Smooth muscle cell (in vitro differentiated cells): Measurements from ENCODE around the gene GRID1. TPM values are rescaled to one million over a fixed set of nuclear protein-coding genes. Genes with fewer than 3 reads are reported as not detected.

Experiments
- DNase-seq: peaks from one replicate; lab custom pipeline; 2025; ENCODE audit not compliant: unreplicated experiment; lab: John Stamatoyannopoulos, UW
- H2AFZ ChIP-seq: fragments of 200-600 bp; sonication (generic); 2 replicates; pipeline ENCODE4 v1.6.0; 2016; ENCODE audit warnings: antibody characterized with exemption, low read depth, mild to moderate bottlenecking
- H3F3A ChIP-seq: fragments of 200-600 bp; sonication (generic); 2 replicates; pipeline ENCODE4 v1.6.0; 2017; ENCODE audit warnings: antibody characterized with exemption, low read depth
- H3K27ac ChIP-seq: fragments of 200-600 bp; sonication (generic); 2 replicates; pipeline ENCODE4 v1.5.1; 2016; ENCODE audit warnings: low read depth, mild to moderate bottlenecking
- H3K27me3 ChIP-seq: fragments of 200-600 bp; sonication (generic); 2 replicates; pipeline ENCODE4 v1.6.1; 2016; ENCODE audit warnings: low read depth, mild to moderate bottlenecking
- H3K36me3 ChIP-seq: fragments of 200-600 bp; sonication (generic); 2 replicates; pipeline ENCODE4 v1.5.1; 2016; ENCODE audit warnings: low read depth
- H3K4me1 ChIP-seq: fragments of 200-600 bp; sonication (generic); 2 replicates; pipeline ENCODE4 v1.5.1; 2016; ENCODE audit warnings: low read depth
- H3K4me2 ChIP-seq: fragments of 200-600 bp; sonication (generic); 2 replicates; pipeline ENCODE4 v1.6.0; 2016; ENCODE audit warnings: mild to moderate bottlenecking
- H3K4me3 ChIP-seq: fragments of 200-600 bp; sonication (generic); 2 replicates; pipeline ENCODE4 v1.5.1; 2016; ENCODE audit warnings: mild to moderate bottlenecking
- H3K79me2 ChIP-seq: fragments of 200-600 bp; sonication (generic); 2 replicates; pipeline ENCODE4 v1.6.0; 2016; ENCODE audit warnings: low read depth, mild to moderate bottlenecking
- H3K9ac ChIP-seq: fragments of 200-600 bp; sonication (generic); 2 replicates; pipeline ENCODE4 v1.6.0; 2016; ENCODE audit warnings: low read depth
- H3K9me3 ChIP-seq: fragments of 200-600 bp; sonication (generic); replicated peaks from 2 replicates; pipeline ENCODE4 v1.5.1; 2016; ENCODE audit warnings: low read depth
- H4K20me1 ChIP-seq: fragments of 200-600 bp; sonication (generic); 2 replicates; pipeline ENCODE4 v1.6.0; 2016; ENCODE audit warnings: low read depth
- CTCF ChIP-seq: fragments of 200-600 bp; sonication (generic); IDR thresholded peaks from 2 replicates; pipeline ENCODE4 v1.5.1; 2017; ENCODE audit warnings: borderline replicate concordance, mild to moderate bottlenecking, antibody characterized with exemption; ENCODE audit not compliant: insufficient read depth, poor library complexity, severe bottlenecking
- WGBS: methylation state at CpG from one replicate; pipeline ENCODE4 v1.1.7; 2016; ENCODE audit warnings: low lambda C conversion rate; 5-methylcytosine and 5-hydroxymethylcytosine counted together
- polyA plus RNA-seq: library from polyadenylated mRNA; unstranded; fragments of >200 nt; fragmentation: Nextera tagmentation; extraction: Ambion mirVana; gene quantifications from 2 replicates; pipeline ENCODE4 v1.2.1, GENCODE V29; 2016
- total RNA-seq: library from RNA; depleted of rRNA; stranded (reverse); fragments of >200 nt; gene quantifications from 2 replicates; pipeline ENCODE4 v1.2.3, GENCODE V29; 2014

Gene GRID1
- total and polyA plus RNA-seq, 2 experiments from 2014 or later = 4.4 to 7.4 TPM

- Histone ChIP-seq H3K4me3 (no peak overlapping the region), H3F3A (peaks cover 25% of the 10 kb centered on the region), H4K20me1 (no peaks in the 10 kb centered on the region), H3K79me2 (no peaks in the 10 kb centered on the region), H3K36me3 (no peaks in the 10 kb centered on the region), H3K27ac (peak overlapping the region; percentile 94), H3K4me1 (peaks cover 21% of the 10 kb centered on the region), H3K27me3 (no peaks in the 10 kb centered on the region), H3K9me3 (no peaks in the 10 kb centered on the region), H3K4me2 (peak overlapping the region; percentile 64), H3K9ac (peak overlapping the region; percentile 56), H2AFZ (no peak overlapping the region)
- no peak for DNase-seq
- TF ChIP-seq CTCF = no peak
- 15% methylated on average over 2 of the region's 2 CpGs for WGBS
Observed at GRCh38 chr10:85851325-85851724, 515.3 kb downstream of the GRID1 start.

GRCh38 chr10:85850736-85851135 lies 515.9 kb downstream of the GRID1 start:
- Histone ChIP-seq H4K20me1 (no peaks in the 10 kb centered on the region), H3K27ac (peak overlapping the region; percentile 92), H3K4me2 (peak overlapping the region; percentile 17), H2AFZ (no peak overlapping the region), H3K27me3 (no peaks in the 10 kb centered on the region), H3K4me3 (no peak overlapping the region), H3K36me3 (no peaks in the 10 kb centered on the region), H3K9ac (peak overlapping the region; percentile 38), H3K4me1 (peaks cover 21% of the 10 kb centered on the region), H3K9me3 (no peaks in the 10 kb centered on the region), H3K79me2 (no peaks in the 10 kb centered on the region), H3F3A (peaks cover 25% of the 10 kb centered on the region)
- TF ChIP-seq CTCF = no peak
- DNase-seq = no peak
- WGBS = 69% methylated on average over 3 of the region's 3 CpGs

GRCh38 chr10:85849315-85849714 lies 517.3 kb downstream of the GRID1 start:
- Histone ChIP-seq H3K4me3 (no peak overlapping the region), H3F3A (peaks cover 25% of the 10 kb centered on the region), H2AFZ (peak overlapping the region; percentile 30), H3K27me3 (no peaks in the 10 kb centered on the region), H4K20me1 (no peaks in the 10 kb centered on the region), H3K27ac (peak overlapping the region; percentile 92), H3K79me2 (no peaks in the 10 kb centered on the region), H3K4me2 (peak overlapping the region; percentile 72), H3K4me1 (peaks cover 21% of the 10 kb centered on the region), H3K36me3 (no peaks in the 10 kb centered on the region), H3K9me3 (no peaks in the 10 kb centered on the region), H3K9ac (no peak overlapping the region)
- WGBS = 75% methylated on average over 3 of the region's 3 CpGs
- no peak for DNase-seq
- no peak for TF ChIP-seq CTCF

- 26% methylated on average over 4 of the region's 4 CpGs for WGBS
- peak overlapping the region; percentile 30 for H2AFZ ChIP-seq
Observed at GRCh38 chr10:85848756-85849155, 517.8 kb downstream of the GRID1 start.

More at GRCh38 chr10:85848756-85849155, 517.8 kb downstream of the GRID1 start:
- H3F3A ChIP-seq = peaks cover 25% of the 10 kb centered on the region
- no peaks in the 10 kb centered on the region for H3K79me2 ChIP-seq
- no peaks in the 10 kb centered on the region for H3K27me3 ChIP-seq
- H3K9me3 ChIP-seq = no peaks in the 10 kb centered on the region
- peak overlapping the region; percentile 72 for H3K4me2 ChIP-seq
- no peak for TF ChIP-seq CTCF
- H4K20me1 ChIP-seq = no peaks in the 10 kb centered on the region
- no peaks in the 10 kb centered on the region for H3K36me3 ChIP-seq
- H3K4me1 ChIP-seq = peaks cover 21% of the 10 kb centered on the region
- H3K27ac ChIP-seq = peak overlapping the region; percentile 92
- no peak overlapping the region for H3K9ac ChIP-seq
- H3K4me3 ChIP-seq = no peak overlapping the region
- DNase-seq = no peak
